ENCODE data around the gene COMT. TPM values are rescaled to one million over a fixed set of nuclear protein-coding genes. Genes with fewer than 3 reads are reported as not detected.

Gene COMT
- total RNA-seq, 1 experiment from 2014 or later, result 108 TPM

DNA sequence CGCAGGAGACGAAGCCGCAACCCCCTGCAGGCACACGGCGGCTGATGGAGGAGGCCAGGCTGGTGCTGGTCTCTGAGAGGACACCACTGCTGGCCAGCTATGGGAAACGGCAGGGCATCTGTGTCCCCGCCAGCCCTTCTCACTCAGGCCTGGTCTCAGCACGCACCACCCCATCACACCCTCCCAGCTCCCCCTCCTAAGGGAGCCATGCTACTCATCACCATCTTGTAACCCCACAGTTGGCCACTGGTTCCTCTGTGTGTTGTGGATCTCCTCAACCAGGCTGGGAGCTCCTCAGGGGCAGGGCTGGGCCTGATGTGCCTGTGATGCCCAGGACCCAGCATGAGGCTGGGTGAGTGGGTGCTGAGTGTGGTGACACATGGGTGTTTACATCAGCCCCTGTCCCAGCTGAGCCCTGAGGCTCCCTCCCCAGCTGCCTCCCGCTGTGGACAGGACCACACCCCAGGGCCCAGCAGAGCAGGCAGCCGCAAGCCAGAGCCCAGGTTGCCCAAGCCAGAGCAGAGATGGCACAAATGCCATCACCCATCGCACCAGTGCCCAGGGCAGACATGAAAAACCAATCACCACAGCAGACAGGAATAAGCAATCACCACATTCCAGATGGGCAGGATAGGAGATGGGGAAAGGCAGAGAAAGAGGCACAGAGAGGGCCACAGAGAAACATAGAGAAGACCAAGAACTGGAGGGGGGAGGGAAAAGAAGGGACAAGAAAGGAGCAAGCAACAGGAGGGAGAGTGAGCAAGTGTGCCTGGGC lies 66.8 kb downstream of the COMT start:
- no TSS peak for BruUV-seq (replicated peaks)
- no peaks in the 10 kb centered on the region for H3K4me1 ChIP-seq (ENCODE audit: control insufficient read depth, insufficient read depth, low read length)
- no peaks in the 10 kb centered on the region for H3K36me3 ChIP-seq (ENCODE audit: control insufficient read depth, insufficient read depth, low read length)
- ChIA-PET POLR2A (no interaction called here), CTCF (no interaction called here)
- no peak overlapping the region for H3K4me3 ChIP-seq (ENCODE audit: low read depth in 2 of 2, low read length in 2 of 2)
- H3K9me3 ChIP-seq (ENCODE audit: control insufficient read depth, insufficient read depth, low read depth, low read length), result peaks cover 8% of the 10 kb centered on the region; the same call in 1 of the 2 replicates
- no peak for DNase-seq (ENCODE audit: low read depth, low spot score)
- H3K27ac ChIP-seq (ENCODE audit: low read length), result no peak overlapping the region
- H3K27me3 ChIP-seq (ENCODE audit: control insufficient read depth, insufficient read depth, low read length), result no peaks in the 10 kb centered on the region
- TF ChIP-seq, protein P1, sequence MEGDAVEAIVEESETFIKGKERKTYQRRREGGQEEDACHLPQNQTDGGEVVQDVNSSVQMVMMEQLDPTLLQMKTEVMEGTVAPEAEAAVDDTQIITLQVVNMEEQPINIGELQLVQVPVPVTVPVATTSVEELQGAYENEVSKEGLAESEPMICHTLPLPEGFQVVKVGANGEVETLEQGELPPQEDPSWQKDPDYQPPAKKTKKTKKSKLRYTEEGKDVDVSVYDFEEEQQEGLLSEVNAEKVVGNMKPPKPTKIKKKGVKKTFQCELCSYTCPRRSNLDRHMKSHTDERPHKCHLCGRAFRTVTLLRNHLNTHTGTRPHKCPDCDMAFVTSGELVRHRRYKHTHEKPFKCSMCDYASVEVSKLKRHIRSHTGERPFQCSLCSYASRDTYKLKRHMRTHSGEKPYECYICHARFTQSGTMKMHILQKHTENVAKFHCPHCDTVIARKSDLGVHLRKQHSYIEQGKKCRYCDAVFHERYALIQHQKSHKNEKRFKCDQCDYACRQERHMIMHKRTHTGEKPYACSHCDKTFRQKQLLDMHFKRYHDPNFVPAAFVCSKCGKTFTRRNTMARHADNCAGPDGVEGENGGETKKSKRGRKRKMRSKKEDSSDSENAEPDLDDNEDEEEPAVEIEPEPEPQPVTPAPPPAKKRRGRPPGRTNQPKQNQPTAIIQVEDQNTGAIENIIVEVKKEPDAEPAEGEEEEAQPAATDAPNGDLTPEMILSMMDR (IDR thresholded peaks at IDR 0.05), result no peak
- TF ChIP-seq POLR2AphosphoS5 (IDR thresholded peaks at IDR 0.05; ENCODE audit: low read depth, low read length), result no peak
- TF ChIP-seq, protein P2, sequence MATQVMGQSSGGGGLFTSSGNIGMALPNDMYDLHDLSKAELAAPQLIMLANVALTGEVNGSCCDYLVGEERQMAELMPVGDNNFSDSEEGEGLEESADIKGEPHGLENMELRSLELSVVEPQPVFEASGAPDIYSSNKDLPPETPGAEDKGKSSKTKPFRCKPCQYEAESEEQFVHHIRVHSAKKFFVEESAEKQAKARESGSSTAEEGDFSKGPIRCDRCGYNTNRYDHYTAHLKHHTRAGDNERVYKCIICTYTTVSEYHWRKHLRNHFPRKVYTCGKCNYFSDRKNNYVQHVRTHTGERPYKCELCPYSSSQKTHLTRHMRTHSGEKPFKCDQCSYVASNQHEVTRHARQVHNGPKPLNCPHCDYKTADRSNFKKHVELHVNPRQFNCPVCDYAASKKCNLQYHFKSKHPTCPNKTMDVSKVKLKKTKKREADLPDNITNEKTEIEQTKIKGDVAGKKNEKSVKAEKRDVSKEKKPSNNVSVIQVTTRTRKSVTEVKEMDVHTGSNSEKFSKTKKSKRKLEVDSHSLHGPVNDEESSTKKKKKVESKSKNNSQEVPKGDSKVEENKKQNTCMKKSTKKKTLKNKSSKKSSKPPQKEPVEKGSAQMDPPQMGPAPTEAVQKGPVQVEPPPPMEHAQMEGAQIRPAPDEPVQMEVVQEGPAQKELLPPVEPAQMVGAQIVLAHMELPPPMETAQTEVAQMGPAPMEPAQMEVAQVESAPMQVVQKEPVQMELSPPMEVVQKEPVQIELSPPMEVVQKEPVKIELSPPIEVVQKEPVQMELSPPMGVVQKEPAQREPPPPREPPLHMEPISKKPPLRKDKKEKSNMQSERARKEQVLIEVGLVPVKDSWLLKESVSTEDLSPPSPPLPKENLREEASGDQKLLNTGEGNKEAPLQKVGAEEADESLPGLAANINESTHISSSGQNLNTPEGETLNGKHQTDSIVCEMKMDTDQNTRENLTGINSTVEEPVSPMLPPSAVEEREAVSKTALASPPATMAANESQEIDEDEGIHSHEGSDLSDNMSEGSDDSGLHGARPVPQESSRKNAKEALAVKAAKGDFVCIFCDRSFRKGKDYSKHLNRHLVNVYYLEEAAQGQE (IDR thresholded peaks at IDR 0.05; ENCODE audit: insufficient read depth in 1 of 2, low read depth in 2 of 2, low read length in 1 of 2), result no peak
- no peak for ATAC-seq
- intact Hi-C loops (cut with micrococcal nuclease; ENCODE audit: unreplicated experiment) (no loop called here), in situ Hi-C loops (cut with HindIII; ENCODE audit: low pct_unique_long_range_greater_than_20kb, low sequenced_read_pairs) (no loop called here)

DNA sequence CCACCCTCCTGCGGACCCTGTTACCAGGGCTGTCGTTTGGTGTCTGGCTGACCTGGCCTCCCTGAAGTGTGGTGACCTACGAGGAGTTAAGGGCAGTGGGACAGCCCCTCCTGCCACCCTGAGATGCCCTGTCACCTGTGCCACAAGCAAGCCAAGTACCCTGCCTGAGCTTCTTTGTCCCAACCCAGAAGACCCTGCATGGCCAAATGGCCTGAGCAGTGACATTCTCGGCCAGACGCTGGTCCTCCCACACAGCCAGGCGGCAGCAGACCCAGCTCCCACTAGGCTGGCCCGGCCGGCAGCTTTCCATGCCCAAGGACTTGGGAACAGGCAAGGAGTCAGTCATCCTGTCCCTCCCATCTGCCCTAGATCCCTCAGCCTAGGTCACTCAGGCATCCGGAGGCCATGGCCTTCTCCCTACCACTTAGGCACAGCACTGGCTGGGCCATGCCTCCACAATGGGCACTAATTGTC lies 67.5 kb downstream of the COMT start:
- no TSS peak for BruUV-seq (replicated peaks)
- no peaks in the 10 kb centered on the region for H3K4me1 ChIP-seq (ENCODE audit: control insufficient read depth, insufficient read depth, low read length)
- intact Hi-C loops (cut with micrococcal nuclease; ENCODE audit: unreplicated experiment), result no loop called here
- H3K36me3 ChIP-seq (ENCODE audit: control insufficient read depth, insufficient read depth, low read length), result no peaks in the 10 kb centered on the region
- H3K4me3 ChIP-seq (ENCODE audit: low read depth in 2 of 2, low read length in 2 of 2), result no peak overlapping the region
- ChIA-PET POLR2A (no interaction called here), CTCF (no interaction called here)
- H3K27me3 ChIP-seq (ENCODE audit: control insufficient read depth, insufficient read depth, low read length), result no peaks in the 10 kb centered on the region
- no peak overlapping the region for H3K27ac ChIP-seq (ENCODE audit: low read length)
- no peak for DNase-seq (ENCODE audit: low read depth, low spot score)
- ATAC-seq, result no peak
- H3K9me3 ChIP-seq (ENCODE audit: control insufficient read depth, insufficient read depth, low read depth, low read length), result peaks cover 3% of the 10 kb centered on the region; the same call in 1 of the 2 replicates
- in situ Hi-C loops (cut with HindIII; ENCODE audit: low pct_unique_long_range_greater_than_20kb, low sequenced_read_pairs), result no loop called here
- TF ChIP-seq POLR2AphosphoS5 (IDR thresholded peaks at IDR 0.05; ENCODE audit: low read depth, low read length) (no peak), TCF7L2 (IDR thresholded peaks at IDR 0.05; ENCODE audit: low read depth, low read length) (no peak), SIN3A (IDR thresholded peaks at IDR 0.05; ENCODE audit: borderline replicate concordance, insufficient read depth, low read depth, low read length) (no peak)
- TF ChIP-seq, protein P2 (IDR thresholded peaks at IDR 0.05; ENCODE audit: insufficient read depth in 1 of 2, low read depth in 2 of 2, low read length in 1 of 2), result no peak
- TF ChIP-seq, protein P1 (IDR thresholded peaks at IDR 0.05), result no peak

Data from Panc1 (cell line).